CD4-positive, alpha-beta T cell treated with Interferon gamma for 1 hour (primary cell): ENCODE measurements around the gene CDK14.
A peak's percentile ranks its signal among the peaks of the same experiment; 100 is the strongest.
"Not testable (repeated sequence)": the region's sequence is repeated elsewhere in the genome, so short reads cannot be mapped to it uniquely, and the experiment has no call there.

Source experiments
- DNase-seq: peaks from one replicate; pipeline ENCODE4 v3.0.0-alpha.2; 2020

CDK14 gene

GRCh38 chr7:90597563-90598253, 1.6 kb downstream of the CDK14 start:
- no peak for DNase-seq

- DNase-seq = no peak
Observed at GRCh38 chr7:90599038-90599437, 2.9 kb downstream of the CDK14 start.

GRCh38 chr7:90599892-90600555, 3.9 kb downstream of the CDK14 start:
- DNase-seq = no peak

GRCh38 chr7:90602303-90602702, 6.2 kb downstream of the CDK14 start:
- no peak for DNase-seq

GRCh38 chr7:90603346-90603745, 7.2 kb downstream of the CDK14 start:
- DNase-seq = no peak

- DNase-seq = no peak
Observed at GRCh38 chr7:90604383-90604782, 8.3 kb downstream of the CDK14 start.

GRCh38 chr7:90605055-90605454, 8.9 kb downstream of the CDK14 start:
- DNase-seq = no peak

GRCh38 chr7:90607196-90607595, 11.1 kb downstream of the CDK14 start:
- DNase-seq = no peak

- DNase-seq = no peak
Observed at GRCh38 chr7:90610105-90610504, 14.0 kb downstream of the CDK14 start.

GRCh38 chr7:90611115-90611514, 15.0 kb downstream of the CDK14 start:
- DNase-seq = no peak

- DNase-seq = peak; percentile 35
Observed at GRCh38 chr7:90613088-90613498, 17.0 kb downstream of the CDK14 start.

GRCh38 chr7:90617442-90617841, 21.3 kb downstream of the CDK14 start:
- DNase-seq = no peak

GRCh38 chr7:90618876-90619275, 22.8 kb downstream of the CDK14 start:
- no peak for DNase-seq

GRCh38 chr7:90621125-90621746, 25.1 kb downstream of the CDK14 start:
- DNase-seq = no peak

- DNase-seq = no peak
Observed at GRCh38 chr7:90621747-90622140, 25.6 kb downstream of the CDK14 start.

GRCh38 chr7:90622670-90623069, 26.5 kb downstream of the CDK14 start:
- no peak for DNase-seq

- DNase-seq = no peak
Observed at GRCh38 chr7:90624225-90624911, 28.2 kb downstream of the CDK14 start.

- DNase-seq = no peak
Observed at GRCh38 chr7:90625051-90625450, 28.9 kb downstream of the CDK14 start.

GRCh38 chr7:90625562-90625961, 29.4 kb downstream of the CDK14 start:
- DNase-seq = no peak

GRCh38 chr7:90626013-90626412, 29.9 kb downstream of the CDK14 start:
- no peak for DNase-seq

- DNase-seq = no peak
Observed at GRCh38 chr7:90629297-90629918, 33.3 kb downstream of the CDK14 start.

GRCh38 chr7:90631502-90631901, 35.4 kb downstream of the CDK14 start:
- no peak for DNase-seq

GRCh38 chr7:90639683-90640082, 43.6 kb downstream of the CDK14 start:
- DNase-seq = not testable (repeated sequence)
